22Rv1 (cell line): ENCODE data around the gene C17orf100.

ENCODE experiments used
- CTCF ChIP-seq: fragments of 450-650 bp; IDR thresholded peaks from 2 replicates; pipeline ENCODE4 v1.5.1; 2017; ENCODE audit warnings: mild to moderate bottlenecking
- ZFX ChIP-seq: fragments of 450-650 bp; IDR thresholded peaks from 2 replicates; pipeline ENCODE4 v1.6.1; 2017; ENCODE audit warnings: antibody characterized with exemption, borderline replicate concordance

- TF ChIP-seq CTCF: no peak
- no peak for TF ChIP-seq ZFX
Observed at GRCh38 chr17:6642592-6642991, 9.0 kb upstream of the C17orf100 start.
